GM19193 (cell line): ENCODE measurements around the gene ZFR2.

Experiments
- POLR2A ChIP-seq: IDR thresholded peaks from 4 replicates; pipeline ENCODE4 v1.6.1; 2011; ENCODE audit not compliant: insufficient read depth, insufficient read length; ENCODE audit errors: extremely low read depth

The ZFR2 gene

DNA sequence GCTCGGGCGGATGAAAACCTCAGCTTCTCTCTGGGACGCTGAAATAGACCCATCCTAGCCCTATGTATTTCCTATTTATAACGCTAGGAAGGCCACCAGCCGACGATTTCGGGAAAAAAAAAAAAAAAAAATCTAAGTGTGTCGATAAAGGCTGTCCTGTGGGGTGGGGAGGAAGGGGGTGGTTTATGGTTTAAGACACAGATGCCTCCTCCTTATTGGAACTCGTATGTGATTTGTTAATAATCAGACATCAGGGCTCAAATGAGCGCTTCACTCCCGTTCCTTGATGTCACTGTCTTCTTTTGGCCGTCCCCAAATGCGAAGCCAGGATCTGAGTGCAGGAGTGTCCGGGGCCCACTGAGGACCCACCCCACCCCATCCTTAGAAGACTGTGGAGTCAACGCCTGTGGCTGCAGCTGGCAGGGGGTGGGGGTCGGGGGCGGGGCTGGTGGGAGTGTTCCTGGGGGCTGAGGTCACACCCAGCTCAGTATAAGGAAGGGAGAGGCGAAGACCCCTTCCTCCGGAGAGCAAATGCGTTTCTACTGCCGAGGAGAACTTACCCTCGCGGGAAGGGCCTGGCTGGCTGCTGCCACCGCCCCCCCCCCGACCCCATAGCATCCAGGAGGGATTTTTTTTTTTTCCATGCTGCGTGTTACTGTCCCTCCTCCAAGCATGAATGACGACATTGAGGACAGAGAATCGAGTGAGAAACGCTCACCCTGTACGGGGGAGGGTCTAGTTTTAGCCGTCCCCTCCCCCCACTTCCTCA is 12.6 kb upstream of the ZFR2 start:
- TF ChIP-seq POLR2A = no peak

DNA sequence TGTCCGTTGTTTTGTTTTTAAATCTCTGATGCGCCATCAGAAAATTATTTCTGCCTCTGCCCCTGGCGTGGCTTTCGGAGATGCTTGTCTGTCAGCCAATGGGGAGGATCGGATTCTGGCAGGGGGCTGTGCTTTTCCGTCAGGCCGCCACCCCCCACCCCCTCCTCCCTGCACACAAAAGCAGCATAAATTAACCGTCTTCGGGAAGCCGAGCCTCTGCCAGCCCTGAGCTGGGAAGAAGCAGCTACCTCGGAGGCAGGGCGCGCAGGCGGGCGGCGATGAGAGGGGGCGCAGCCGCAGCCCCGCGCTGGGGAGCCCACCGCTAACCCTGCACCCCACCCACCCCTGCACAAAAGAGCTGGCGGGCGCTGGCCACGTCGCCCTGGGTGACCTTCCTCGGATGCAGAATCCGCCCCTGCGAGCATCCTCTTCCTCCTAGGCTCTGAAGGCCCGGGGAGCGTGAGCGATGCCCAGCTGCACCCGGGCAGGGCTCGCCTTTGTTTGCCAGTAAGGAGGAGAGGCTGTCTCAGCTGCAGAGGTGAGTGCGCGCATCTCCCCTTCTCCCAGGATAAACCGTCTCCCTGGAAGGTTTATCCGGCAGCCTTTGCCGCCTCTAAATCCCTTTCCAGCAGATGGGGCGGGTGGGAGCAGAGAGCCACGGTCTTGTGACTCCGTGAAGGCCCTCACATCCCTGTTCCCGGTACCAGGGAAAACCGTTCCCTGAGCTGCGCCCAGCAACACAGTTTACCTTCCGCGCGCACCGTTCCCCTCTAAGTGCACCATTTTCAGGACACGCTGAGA is 11.8 kb upstream of the ZFR2 start, which contains the start of gene ATCAY:
ATCAY (plus strand) TSS at position 215 of the 801 bp plus-strand sequence. CDS start 5,083 bp downstream, outside the sequence.
- no peak for TF ChIP-seq POLR2A

DNA sequence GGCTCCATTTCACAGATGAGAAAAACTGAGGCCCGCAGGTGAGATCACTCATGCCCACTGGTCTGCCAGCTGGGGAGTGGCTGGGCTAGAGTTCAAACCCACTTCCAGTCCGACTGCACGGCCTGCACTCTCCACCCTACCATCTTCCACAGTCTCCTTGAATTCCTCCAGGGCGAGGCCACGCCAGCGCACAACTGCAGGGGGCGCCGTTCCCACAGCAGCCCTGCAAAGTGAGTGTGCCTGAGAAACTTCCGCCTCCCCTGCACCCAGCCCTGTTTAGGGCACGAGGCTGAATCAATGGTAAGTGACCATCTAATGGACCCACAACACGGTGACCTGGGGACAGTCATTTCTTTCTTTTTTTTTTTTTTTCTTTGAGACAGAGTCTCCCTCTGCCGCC is 10.8 kb upstream of the ZFR2 start:
- TF ChIP-seq POLR2A = no peak

DNA sequence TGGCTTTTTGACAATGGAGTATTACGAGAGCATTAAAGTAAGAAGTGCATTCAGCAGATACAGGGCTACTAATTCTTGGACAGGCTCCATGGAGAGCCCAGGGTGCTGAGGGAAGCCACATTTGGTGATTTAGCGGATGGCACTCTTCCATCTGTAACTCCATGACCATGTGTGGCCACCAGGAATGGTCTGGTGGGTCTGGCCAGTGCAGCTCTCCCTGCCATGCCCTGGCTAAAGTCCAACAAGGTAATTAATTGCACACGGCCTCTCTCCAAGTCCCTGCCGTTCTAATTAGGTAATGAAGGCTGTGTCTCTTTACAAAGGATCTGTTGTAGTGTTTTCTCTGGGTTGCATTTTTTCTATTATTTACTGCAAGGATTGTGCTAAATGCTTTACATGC is 4.3 kb upstream of the ZFR2 start:
- TF ChIP-seq POLR2A = no peak

DNA sequence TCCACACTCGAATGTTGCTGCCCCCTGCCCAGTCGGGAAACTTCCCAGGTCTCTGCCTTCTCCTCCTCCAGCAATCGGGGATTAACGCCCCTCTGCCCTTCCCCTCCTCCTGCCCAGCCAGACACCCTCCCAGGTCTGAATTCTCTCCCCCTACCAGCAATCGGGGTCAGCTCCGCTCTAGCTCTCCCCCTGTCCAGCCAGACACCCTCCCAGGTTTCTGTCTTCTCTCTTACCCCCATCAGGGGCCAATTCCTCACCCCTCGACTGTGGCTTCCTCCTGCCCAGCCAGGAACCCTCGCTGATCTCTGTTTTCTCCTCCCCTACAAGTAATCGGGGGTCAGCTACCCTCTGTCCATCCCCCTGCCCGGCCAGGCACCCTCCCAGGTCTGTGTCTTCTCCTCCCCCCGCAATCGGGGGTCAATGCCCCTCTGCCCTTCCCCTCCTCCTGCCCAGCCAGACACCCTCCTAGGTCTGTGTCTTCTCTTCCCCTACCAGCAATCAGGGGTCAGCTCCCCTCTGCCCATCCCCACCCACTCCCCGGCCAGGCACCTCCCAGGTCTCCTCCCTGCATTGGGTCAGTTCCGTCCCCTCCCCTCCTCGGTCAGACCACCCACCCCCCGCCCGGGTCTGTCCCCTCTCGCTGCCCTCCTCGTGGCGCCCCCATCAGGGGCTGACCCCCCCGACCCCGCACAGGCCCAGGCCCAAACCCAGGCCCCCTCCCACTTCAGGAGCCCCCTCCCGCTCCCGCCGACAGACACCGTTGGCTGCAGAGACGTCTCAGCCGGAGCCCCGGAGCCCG is 668 bp downstream of the ZFR2 start:
- no peak for TF ChIP-seq POLR2A

DNA sequence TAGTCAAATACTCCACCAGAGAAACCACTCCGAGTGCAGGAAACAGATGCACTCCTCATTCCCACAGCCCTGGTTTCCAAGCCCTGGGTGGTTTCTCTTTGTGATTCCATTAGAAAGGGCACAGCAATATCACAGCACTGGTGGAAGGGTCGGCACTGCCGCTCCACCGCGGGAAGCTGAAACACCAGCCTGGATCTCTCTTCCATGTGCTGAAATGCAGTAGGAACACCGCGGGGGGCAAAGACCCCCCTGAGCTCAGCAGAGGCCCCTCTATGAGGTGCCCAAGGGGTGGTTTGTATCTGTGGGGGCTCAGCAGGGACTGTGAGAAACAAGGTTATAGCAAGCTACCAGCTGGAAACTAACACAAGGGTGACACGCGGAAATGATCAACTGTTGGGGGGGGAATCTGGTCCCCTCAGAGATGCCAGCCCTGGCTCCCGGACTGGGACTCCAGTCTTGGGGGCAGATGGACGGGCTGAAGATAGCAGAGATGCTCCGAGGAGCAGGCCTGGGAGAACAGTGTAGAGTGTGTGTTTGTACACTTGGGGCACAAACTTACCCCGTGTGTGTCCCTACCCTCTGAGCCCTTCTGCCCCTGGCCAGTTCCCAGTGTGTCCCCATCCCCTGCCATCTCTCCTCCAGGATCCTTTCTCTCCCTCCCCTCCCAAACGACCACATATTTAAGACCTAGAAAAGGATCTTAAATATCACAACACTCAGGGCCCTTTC is 1.8 kb downstream of the ZFR2 start:
- TF ChIP-seq POLR2A = no peak

DNA sequence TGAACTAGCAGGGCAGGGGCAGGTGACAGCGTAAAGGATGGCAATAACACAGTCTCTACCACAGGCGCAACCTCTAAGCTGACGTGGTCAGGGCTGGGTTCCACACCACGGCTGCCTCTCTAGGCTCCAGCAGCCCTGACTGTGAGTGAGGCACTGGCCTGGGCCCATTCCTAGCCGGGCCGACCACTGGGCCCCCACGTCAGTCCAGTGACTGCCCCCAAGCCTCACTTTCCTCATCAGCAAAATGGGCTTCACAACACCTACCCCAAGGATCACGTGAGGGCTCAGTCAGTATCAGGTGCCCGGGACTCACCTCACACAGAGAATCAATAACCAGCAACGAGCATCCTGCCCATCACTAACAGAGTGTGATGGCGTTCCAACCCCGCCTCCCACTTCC is 5.2 kb downstream of the ZFR2 start:
- no peak for TF ChIP-seq POLR2A

DNA sequence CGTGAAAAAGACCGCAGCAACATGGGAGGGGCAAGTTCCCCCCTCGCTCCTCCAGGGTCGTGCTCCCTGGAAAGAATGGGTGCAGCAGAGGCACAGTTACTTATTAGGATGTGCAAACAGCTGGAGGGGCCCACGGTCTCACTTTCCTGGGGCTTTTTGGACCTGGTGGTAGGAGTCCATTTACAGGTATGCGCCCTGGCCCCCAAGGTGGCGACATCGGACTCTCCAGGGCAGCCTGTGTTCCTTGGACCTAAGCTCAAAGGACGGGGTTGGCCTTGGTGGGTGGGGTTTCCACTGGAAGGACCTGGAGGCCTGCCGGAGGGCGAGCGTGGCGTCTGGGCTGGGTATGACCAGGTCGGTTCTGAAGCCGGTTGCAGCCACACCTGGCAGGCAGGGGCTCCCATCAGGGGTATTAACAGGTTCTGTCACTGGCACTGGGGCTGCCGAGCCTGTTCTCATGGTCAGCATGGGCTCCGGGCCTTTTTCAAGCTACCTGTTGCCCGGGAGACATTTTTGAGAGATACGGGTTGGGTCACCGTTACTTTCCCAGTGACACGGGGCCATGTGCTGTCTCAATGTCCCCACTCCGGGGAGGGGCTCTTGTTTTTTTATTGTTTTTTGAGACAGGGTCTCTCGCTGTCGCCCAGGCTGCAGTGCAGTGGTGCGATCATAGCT is 5.9 kb downstream of the ZFR2 start:
- TF ChIP-seq POLR2A = no peak

DNA sequence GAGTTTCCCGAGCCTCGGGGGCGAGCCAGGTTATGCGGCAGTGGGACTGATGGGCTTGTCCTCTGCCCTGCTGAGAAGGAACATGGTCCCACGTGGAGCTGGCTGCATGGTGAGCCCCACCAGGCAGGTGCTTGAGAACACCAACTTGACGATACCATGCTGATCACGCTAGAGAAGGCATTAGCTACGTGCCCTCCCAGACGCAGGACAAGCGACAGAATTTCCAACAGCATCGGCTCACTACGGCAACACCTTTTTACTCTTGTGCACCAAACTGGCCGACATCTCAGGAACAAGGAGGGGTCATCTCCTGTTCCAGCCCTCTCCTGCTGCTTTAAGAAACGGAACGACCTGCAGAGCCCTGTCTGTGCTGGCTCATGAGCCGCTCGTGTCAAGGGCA is 8.3 kb downstream of the ZFR2 start:
- TF ChIP-seq POLR2A = no peak

DNA sequence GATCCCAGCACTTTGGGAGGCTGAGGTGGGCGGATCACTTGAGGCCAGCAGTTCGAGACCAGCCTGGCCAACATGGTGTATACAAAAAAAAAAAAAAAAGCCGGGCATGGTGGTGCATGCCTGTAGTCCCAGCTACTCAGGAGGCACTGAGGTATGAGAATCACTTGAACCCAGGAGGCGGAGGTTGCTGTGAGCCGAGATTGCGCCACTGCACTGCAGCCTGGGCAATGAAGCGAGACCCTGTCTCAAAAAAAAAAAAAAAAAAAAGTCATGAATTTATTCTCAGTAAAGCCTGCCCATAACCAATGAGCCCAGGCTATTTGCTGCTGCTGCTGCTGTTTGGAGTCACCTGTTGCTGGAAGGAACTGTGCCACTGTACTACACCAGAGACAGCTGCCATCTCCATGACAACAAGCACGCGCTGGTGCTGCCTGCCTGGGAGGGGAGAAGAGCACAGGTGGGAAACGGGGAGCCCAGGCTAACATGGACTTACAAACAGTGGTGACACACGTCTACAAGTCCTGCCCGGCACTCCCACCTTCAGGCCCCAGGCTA is 11.3 kb downstream of the ZFR2 start:
- no peak for TF ChIP-seq POLR2A

DNA sequence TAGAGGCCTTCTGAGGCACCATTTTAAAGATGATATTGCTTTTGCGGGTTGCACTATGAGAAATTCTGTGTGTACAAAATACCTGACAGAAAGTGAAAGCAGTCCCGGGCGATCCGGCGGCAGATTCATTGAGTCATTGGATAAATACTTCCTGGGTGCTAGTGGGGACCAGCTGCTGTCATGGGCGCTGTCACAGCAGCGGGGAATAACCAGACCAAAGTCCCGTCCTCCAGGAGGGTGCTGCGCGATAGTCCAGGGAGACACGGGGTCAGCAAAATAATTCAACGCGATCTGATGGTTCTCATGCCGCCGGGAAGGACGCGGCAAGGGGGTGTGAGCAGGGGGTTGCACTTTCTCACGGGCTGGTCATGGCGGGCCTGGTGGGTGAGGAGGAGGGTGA is 13.5 kb downstream of the ZFR2 start:
- TF ChIP-seq POLR2A = no peak

DNA sequence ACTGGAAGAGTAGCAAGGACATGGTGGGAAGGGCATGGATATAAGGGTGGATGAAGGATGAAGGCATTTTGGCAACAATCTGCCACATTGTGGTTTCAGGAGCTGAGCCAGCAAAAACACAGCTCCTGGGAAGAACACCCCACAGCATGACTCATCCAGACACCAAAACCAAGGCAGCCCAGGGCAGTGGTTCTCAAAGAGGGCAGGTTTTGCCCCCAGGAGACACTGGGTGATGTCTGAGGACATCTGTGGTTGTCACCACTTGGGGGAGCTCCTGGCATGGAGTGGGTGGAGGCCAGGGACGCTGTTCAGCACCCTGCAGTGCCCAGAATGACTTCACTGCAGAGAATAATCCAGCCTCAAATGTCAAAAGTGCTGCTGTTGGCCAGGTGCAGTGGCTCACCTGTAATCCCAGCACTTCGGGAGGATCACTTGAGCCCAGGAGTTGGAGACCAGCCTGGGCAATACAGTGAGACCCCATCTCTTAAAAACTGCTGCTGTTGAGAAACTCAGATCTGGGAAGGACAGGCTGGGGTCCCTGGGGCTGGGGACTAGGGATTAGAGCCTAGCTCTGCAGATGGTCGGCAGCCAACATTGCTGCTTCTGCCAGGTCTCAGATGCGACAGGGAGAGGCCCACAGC is 16.1 kb downstream of the ZFR2 start:
- TF ChIP-seq POLR2A = no peak

DNA sequence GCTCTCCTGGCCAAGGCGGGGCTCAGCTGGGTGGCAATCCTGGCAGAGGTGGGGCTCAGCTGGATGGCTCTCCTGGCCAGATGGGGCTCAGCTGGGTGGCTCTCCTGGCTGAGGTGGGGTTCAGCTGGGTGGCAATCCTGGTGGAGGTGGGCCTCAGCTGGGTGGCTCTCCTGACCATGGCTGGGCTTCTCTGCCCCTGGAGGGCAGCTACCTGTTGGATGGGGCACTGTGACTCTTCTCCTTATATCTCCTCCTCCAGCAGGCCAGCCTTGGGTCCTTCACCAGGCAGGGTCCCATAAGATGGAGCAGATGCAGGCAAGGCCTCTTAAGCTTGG is 16.7 kb downstream of the ZFR2 start:
- no peak for TF ChIP-seq POLR2A
